Eye (tissue), 1 donor: ENCODE results near the gene SP2.

Experiments
- DNase-seq: peaks from one replicate; pipeline ENCODE4 v3.0.0-alpha.2; 2015

Gene SP2

GRCh38 chr17:47871048-47871447 is 25.0 kb upstream of the SP2 start:
- DNase-seq = no peak

GRCh38 chr17:47872019-47872650 is 23.9 kb upstream of the SP2 start:
- peak; percentile 50 for DNase-seq

GRCh38 chr17:47872651-47873161 is 23.3 kb upstream of the SP2 start:
- DNase-seq = no peak

- DNase-seq = no peak
These were observed 22.6 kb upstream of the SP2 start for GRCh38 chr17:47873200-47874090.

- no peak for DNase-seq
These were observed 20.7 kb upstream of the SP2 start for GRCh38 chr17:47875011-47875985.

- no peak for DNase-seq
These were observed 18.5 kb upstream of the SP2 start for GRCh38 chr17:47877368-47878034.

GRCh38 chr17:47878203-47879027 is 17.6 kb upstream of the SP2 start:
- no peak for DNase-seq

- no peak for DNase-seq
These were observed 16.9 kb upstream of the SP2 start for GRCh38 chr17:47879028-47879585.

- DNase-seq = no peak
These were observed 16.1 kb upstream of the SP2 start for GRCh38 chr17:47879776-47880454.

- DNase-seq = no peak
These were observed 13.8 kb upstream of the SP2 start for GRCh38 chr17:47882247-47882646.

- no peak for DNase-seq
These were observed 13.1 kb upstream of the SP2 start for GRCh38 chr17:47882695-47883588.

GRCh38 chr17:47883589-47884426 is 12.2 kb upstream of the SP2 start:
- DNase-seq = no peak

GRCh38 chr17:47884427-47884740 is 11.7 kb upstream of the SP2 start:
- DNase-seq = no peak

GRCh38 chr17:47884905-47885730 is 10.9 kb upstream of the SP2 start:
- no peak for DNase-seq

GRCh38 chr17:47888293-47888692 is 7.7 kb upstream of the SP2 start:
- DNase-seq = no peak

- DNase-seq = peak; percentile 93
These were observed 6.1 kb upstream of the SP2 start for GRCh38 chr17:47889734-47890529.
